HL-60/S4 treated with retinoic acid at 250 ng/mL for 4 days and 3 days (cell line): ENCODE results near the gene PRKCH.

Source experiments
- in situ Hi-C: fragments of 300-500 bp; cut with MboI; formaldehyde crosslinking; loops from 2 replicates; pipeline ENCODE4 v1.7.0; 2022; ENCODE audit warnings: low sequenced_read_pairs

PRKCH gene

DNA sequence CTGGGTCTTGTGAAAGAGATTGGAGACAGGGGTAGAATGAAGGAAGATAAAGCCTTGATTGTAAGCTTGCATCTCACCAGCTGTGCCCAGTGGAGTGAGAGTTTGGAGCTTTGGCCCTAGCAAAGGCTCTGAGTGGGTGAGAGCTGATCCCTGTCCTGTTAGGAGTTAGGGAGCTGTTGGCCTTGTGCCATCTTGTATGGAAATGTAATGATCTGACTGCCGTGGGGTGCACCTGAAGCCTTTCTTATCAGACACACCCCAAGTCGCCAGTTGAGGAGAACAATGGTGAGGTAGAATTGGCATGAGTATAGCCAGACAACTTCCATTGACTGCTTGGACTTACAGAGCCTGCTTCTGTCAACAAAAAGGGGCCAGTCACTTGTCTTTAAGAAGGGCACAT lies 130.1 kb downstream of the PRKCH start:
- in situ Hi-C loops = loop anchor here (25.0 kb wide), 1 partner anchor 386 kb away; no protein-coding TSS in a partner anchor

GRCh38 chr14:61451891-61452400 lies 130.6 kb downstream of the PRKCH start:
- in situ Hi-C loops = loop anchor here (25.0 kb wide), 1 partner anchor 385 kb away; no protein-coding TSS in a partner anchor

GRCh38 chr14:61452452-61452851 lies 131.1 kb downstream of the PRKCH start:
- in situ Hi-C loops = loop anchor here (25.0 kb wide), 1 partner anchor 385 kb away; no protein-coding TSS in a partner anchor

- in situ Hi-C loops = loop anchor here (25.0 kb wide), 1 partner anchor 384 kb away; no protein-coding TSS in a partner anchor
These were observed 131.9 kb downstream of the PRKCH start for GRCh38 chr14:61453103-61453767.

- in situ Hi-C loops = loop anchor here (25.0 kb wide), 1 partner anchor 383 kb away; no protein-coding TSS in a partner anchor
These were observed 133.2 kb downstream of the PRKCH start for GRCh38 chr14:61454545-61454944.

DNA sequence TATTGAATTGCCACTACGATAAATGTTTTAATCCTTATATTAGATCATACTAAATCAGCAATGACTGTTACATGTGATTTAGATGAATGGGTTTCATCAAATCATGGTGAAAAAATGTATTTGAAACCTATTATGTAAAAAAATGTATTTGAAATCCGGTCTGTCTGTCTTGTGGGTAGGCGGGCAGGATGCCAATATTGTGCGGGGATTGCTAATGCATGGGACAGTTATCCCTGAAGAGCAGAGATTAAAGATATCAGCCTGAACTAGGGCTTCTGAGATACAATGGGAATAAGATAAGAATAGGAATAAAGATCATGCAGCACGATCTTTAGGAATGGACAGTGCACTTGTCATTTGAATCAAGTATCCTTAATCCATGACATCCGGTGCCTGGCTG lies 134.0 kb downstream of the PRKCH start:
- in situ Hi-C loops = loop anchor here (25.0 kb wide), 1 partner anchor 382 kb away; no protein-coding TSS in a partner anchor

GRCh38 chr14:61456720-61457119 lies 135.3 kb downstream of the PRKCH start:
- in situ Hi-C loops = loop anchor here (25.0 kb wide), 1 partner anchor 381 kb away; no protein-coding TSS in a partner anchor

GRCh38 chr14:61458766-61459165 lies 137.4 kb downstream of the PRKCH start:
- in situ Hi-C loops = loop anchor here (25.0 kb wide), 1 partner anchor 379 kb away; no protein-coding TSS in a partner anchor

DNA sequence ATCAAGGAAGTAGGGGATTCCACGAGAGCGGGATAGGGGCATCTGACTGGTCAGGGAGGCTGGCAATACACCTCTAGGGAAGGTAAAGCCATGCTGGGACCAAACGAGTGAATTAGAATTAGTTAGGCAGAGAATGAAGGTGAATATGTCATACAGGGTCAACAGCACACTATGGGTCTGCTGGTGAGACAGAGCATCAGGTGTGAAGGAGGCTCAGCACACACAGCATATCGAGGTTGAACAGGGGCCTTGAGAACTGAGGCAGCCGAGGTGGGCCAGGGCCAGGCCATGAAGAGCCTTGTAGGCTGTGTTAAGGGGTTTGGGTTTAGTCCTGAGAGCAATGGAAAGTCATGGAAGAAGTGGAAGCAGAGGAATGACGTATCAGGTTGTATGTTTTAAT lies 137.8 kb downstream of the PRKCH start:
- in situ Hi-C loops = loop anchor here (25.0 kb wide), 1 partner anchor 378 kb away; no protein-coding TSS in a partner anchor

DNA sequence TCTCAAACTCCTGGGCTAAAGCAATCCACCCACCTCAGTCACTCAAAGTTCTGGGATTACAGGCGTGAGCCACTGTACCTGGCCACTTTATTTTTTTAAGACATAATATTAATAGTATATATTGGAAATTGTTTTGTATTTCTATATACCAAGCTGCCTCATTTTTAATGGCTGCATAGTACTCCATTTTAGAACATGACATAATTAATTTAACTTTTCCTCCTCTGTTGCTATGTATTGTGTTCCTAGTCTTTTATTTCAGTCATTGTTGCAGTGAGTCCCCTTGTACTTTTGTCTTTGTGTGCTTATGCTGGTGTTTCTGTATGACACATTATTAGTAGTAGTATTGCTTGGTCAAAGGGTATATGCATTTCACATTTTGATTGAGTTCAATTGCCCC lies 138.7 kb downstream of the PRKCH start:
- in situ Hi-C loops = loop anchor here (25.0 kb wide), 1 partner anchor 377 kb away; no protein-coding TSS in a partner anchor

GRCh38 chr14:61460718-61461611 lies 139.6 kb downstream of the PRKCH start:
- in situ Hi-C loops = loop anchor here (25.0 kb wide), 1 partner anchor 376 kb away; no protein-coding TSS in a partner anchor

DNA sequence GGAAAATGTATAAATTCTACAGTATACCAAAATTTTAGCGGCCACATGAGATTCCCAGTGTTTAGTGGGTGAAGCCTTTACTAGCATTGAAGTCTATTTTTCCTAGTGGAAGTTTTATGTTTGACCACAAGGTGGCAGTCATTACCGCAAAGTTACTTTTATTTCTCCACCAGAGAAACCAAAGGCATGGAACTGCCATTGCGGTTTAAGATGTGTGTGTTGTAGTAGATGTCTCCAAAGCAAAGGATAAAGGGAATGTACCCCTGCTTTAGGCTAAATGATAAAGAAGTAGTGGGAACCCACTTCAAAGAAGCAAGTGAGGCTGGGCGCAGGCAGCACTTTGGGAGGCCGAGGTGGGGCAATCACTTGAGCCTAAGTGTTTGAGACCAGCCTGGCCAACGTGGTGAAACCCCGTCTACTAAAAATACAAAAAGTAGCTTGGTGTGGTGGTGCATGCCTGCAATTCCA lies 140.5 kb downstream of the PRKCH start:
- in situ Hi-C loops = loop anchor here (25.0 kb wide), 1 partner anchor 375 kb away; no protein-coding TSS in a partner anchor

DNA sequence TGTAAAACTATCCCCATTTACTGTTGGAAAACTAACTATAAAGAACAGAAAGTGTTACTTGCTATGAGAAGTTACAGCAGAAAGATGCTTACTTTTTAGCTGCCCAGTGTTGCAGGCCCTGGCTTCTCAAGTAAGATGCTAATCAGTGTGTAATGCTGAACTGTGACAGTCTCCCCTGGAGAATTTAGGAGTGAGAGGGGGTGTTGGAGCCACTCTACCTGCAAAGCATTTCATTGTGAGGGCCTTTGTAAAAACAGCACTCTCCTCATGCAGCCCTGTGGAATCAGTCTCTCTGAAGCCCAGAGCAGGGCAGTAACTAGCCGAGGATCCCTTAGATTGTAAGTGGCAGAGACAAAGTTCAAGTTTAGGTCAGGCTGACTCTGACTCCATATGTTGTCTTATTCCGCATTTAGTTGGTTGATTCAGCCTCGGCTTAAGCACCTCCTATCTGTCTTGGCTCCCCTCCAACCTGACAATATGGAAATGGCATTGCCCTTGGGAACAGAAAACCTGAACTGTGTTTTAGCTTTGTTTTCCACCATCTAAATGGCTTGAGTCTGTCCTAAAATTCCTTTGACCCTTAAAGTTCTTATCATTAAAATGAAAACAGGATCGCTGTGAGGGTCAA lies 141.3 kb downstream of the PRKCH start:
- in situ Hi-C loops = loop anchor here (25.0 kb wide), 1 partner anchor 375 kb away; no protein-coding TSS in a partner anchor

DNA sequence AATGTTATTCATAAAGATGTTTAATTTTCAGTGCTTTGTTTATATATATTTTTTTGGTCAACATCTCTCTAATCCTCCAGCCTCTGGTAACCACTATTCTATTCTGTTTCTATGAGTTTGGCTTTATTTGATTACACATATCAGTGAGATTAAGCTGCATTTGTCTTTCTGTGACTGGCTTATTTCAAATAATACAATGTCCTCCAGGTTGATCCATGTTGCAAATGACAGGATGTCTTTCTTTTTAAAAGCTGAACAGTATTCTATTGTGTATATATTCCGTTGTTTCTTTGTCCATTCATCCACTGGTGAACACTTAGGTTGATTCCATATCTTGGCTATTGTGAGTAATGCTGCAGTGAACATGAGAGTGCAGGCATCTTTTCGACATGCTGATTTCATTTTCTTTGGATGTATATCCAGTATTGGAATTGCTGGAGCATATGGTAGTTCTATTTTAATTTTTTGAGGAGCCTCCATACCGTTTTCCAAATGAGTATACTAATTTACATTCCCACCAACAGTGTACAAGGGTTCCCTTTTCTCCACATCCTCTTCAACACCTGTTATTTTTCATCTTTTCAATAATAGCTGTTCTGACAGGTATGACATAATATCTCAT lies 142.4 kb downstream of the PRKCH start:
- in situ Hi-C loops = loop anchor here (25.0 kb wide), 1 partner anchor 374 kb away; no protein-coding TSS in a partner anchor

- in situ Hi-C loops = loop anchor here (25.0 kb wide), 1 partner anchor 373 kb away; no protein-coding TSS in a partner anchor
These were observed 143.4 kb downstream of the PRKCH start for GRCh38 chr14:61464539-61465320.

DNA sequence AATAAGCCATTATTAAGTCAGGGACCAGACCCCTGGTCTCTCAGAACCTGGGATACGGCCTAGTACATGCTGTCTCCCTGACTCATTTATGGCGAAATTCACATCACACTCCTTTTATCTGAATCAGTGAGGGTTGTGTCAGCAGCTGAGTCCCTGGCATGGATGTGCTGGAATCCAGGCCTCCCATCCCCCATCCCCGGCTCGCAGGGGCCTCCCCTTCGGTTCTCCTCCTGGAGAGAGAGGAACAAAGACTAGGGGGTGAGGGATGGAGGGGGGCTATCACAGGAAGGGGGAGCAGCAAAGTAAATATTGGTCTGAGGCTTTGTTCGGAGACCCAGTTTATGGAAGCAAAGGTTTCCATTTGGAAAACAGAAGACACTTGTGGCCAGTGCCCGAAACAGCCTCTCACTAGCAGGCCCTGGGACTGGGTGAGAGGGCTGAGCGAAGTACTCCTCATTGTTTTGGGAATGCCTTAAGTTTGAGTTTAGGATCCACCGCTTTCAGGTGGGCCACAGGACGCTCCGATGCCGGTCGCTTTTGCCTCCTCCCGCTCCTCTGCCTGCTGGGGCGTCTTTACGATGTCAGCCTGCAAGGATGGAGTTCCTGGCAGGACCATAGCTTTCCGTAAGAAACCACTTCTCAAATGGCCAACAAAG lies 145.0 kb downstream of the PRKCH start:
- in situ Hi-C loops = loop anchor here (25.0 kb wide), 1 partner anchor 371 kb away; no protein-coding TSS in a partner anchor

GRCh38 chr14:61466905-61467280 lies 145.5 kb downstream of the PRKCH start:
- in situ Hi-C loops = loop anchor here (25.0 kb wide), 1 partner anchor 370 kb away; no protein-coding TSS in a partner anchor

- in situ Hi-C loops = loop anchor here (25.0 kb wide), 1 partner anchor 370 kb away; no protein-coding TSS in a partner anchor
These were observed 145.9 kb downstream of the PRKCH start for GRCh38 chr14:61467296-61467695.
